ENCODE measurements around the gene CPA3. TPM values are rescaled to one million over a fixed set of nuclear protein-coding genes. Genes with fewer than 3 reads are reported as not detected.
A peak's percentile ranks its signal among the peaks of the same experiment; 100 is the strongest.

CPA3 gene
- total RNA-seq, 1 experiment from 2014 or later = not detected

DNA sequence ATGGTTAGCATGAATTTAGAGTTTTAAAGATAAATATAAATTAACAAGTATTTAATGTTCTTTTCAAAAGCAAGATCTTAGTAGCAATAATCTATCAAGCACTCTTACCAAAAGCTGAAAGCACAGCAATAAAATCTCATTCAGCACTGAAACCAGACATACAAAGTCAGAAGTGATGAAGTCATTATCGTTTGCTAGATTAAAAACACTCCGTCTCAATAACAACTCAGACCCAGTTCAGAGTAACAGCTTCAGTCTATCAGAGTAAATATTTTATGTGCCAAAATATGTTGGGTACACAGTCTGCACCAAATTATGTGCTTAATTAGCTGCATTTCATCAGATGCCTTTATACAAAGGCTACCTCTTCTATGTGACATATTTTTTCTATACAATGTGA is 41.6 kb downstream of the CPA3 start:
- Mint-ChIP-seq H3K36me3 (no peaks in the 10 kb centered on the region), H3K27me3 (ENCODE audit: low read depth) (no peaks in the 10 kb centered on the region), H3K4me3 (no peak overlapping the region), H3K4me1 (peaks cover 4% of the 10 kb centered on the region; the same call in 1 of the 2 replicates), H3K9me3 (no peaks in the 10 kb centered on the region), H3K27ac (no peak overlapping the region)
- ChIA-PET CTCF (interaction anchor here (1.4 kb wide), 1 partner anchor 37 kb away, joined by 3 read pairs; no protein-coding TSS in a partner anchor), POLR2A (no interaction called here)
- ATAC-seq = no peak
- no peak for TF ChIP-seq JAZF1 (CRISPR knock-in tag; IDR thresholded peaks at IDR 0.05)
- no peak for TF ChIP-seq GTF2I (CRISPR knock-in tag; conservative IDR thresholded peaks at IDR 0.05)
- TF ChIP-seq PRRX2 (CRISPR knock-in tag; IDR thresholded peaks at IDR 0.05) = no peak
- no peak for TF ChIP-seq ARID4B (CRISPR knock-in tag; IDR thresholded peaks at IDR 0.05; ENCODE audit: borderline replicate concordance)
- TF ChIP-seq ZNF138 (CRISPR knock-in tag; conservative IDR thresholded peaks at IDR 0.05) = no peak
- no peak for DNase-seq (ENCODE audit: low spot score)

DNA sequence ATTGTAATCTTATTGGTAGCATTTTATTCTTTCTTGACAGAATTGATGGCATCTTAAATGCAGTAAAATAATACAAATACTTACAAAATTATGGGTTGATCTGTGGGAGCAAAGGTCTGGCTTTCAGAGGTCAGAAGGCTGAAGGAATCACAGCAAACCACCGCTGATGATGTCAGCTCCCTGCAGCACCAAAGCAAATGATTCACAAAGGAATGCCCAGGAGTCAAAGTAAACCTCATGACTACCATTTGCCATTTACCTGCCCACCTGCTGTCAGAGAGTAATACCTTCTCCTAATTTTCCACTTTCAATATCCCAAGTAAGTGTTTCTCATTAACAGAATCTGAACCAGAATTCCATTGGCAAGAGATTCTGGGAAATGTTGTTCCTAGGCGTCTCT is 46.1 kb downstream of the CPA3 start:
- Mint-ChIP-seq H3K4me1 (peaks cover 5% of the 10 kb centered on the region; the same call in 1 of the 2 replicates), H3K27ac (no peak overlapping the region), H3K4me3 (no peak overlapping the region), H3K36me3 (no peaks in the 10 kb centered on the region), H3K27me3 (ENCODE audit: low read depth) (no peaks in the 10 kb centered on the region), H3K9me3 (no peaks in the 10 kb centered on the region)
- POLR2A ChIA-PET = no interaction called here
- DNase-seq (ENCODE audit: low spot score) (no peak), ATAC-seq (peak; percentile 53)
- CTCF ChIA-PET = no interaction called here
- TF ChIP-seq EMX1 (CRISPR knock-in tag; IDR thresholded peaks at IDR 0.05) = no peak
- no peak for TF ChIP-seq PREB (CRISPR knock-in tag; IDR thresholded peaks at IDR 0.05; ENCODE audit: borderline replicate concordance)
- no peak for TF ChIP-seq TEAD1 (CRISPR knock-in tag; IDR thresholded peaks at IDR 0.05)
- TF ChIP-seq, protein P1, sequence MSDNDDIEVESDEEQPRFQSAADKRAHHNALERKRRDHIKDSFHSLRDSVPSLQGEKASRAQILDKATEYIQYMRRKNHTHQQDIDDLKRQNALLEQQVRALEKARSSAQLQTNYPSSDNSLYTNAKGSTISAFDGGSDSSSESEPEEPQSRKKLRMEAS (CRISPR knock-in tag; IDR thresholded peaks at IDR 0.05) = no peak
- TF ChIP-seq ZNF512 (CRISPR knock-in tag; IDR thresholded peaks at IDR 0.05; ENCODE audit: borderline replicate concordance) = no peak
- TF ChIP-seq FOXP4 (CRISPR knock-in tag; IDR thresholded peaks at IDR 0.05) = no peak
- no peak for TF ChIP-seq RELA (CRISPR knock-in tag; IDR thresholded peaks at IDR 0.05; ENCODE audit: borderline replicate concordance)
- TF ChIP-seq, protein P2, sequence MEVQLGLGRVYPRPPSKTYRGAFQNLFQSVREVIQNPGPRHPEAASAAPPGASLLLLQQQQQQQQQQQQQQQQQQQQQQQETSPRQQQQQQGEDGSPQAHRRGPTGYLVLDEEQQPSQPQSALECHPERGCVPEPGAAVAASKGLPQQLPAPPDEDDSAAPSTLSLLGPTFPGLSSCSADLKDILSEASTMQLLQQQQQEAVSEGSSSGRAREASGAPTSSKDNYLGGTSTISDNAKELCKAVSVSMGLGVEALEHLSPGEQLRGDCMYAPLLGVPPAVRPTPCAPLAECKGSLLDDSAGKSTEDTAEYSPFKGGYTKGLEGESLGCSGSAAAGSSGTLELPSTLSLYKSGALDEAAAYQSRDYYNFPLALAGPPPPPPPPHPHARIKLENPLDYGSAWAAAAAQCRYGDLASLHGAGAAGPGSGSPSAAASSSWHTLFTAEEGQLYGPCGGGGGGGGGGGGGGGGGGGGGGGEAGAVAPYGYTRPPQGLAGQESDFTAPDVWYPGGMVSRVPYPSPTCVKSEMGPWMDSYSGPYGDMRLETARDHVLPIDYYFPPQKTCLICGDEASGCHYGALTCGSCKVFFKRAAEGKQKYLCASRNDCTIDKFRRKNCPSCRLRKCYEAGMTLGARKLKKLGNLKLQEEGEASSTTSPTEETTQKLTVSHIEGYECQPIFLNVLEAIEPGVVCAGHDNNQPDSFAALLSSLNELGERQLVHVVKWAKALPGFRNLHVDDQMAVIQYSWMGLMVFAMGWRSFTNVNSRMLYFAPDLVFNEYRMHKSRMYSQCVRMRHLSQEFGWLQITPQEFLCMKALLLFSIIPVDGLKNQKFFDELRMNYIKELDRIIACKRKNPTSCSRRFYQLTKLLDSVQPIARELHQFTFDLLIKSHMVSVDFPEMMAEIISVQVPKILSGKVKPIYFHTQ (CRISPR knock-in tag; IDR thresholded peaks at IDR 0.05) = no peak
- TF ChIP-seq, protein P3, sequence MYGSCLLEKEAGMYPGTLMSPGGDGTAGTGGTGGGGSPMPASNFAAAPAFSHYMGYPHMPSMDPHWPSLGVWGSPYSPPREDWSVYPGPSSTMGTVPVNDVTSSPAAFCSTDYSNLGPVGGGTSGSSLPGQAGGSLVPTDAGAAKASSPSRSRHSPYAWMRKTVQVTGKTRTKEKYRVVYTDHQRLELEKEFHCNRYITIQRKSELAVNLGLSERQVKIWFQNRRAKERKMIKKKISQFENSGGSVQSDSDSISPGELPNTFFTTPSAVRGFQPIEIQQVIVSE (CRISPR knock-in tag; IDR thresholded peaks at IDR 0.05; ENCODE audit: borderline replicate concordance) = no peak
- no peak for TF ChIP-seq ZMAT4 (CRISPR knock-in tag; IDR thresholded peaks at IDR 0.05)
- no peak for TF ChIP-seq ZNF219 (CRISPR knock-in tag; IDR thresholded peaks at IDR 0.05; ENCODE audit: borderline replicate concordance)
- no peak for TF ChIP-seq GTF2I (CRISPR knock-in tag; conservative IDR thresholded peaks at IDR 0.05)
- TF ChIP-seq FOXK1 (CRISPR knock-in tag; IDR thresholded peaks at IDR 0.05) = no peak
- TF ChIP-seq FOXP1 (CRISPR knock-in tag; IDR thresholded peaks at IDR 0.05; ENCODE audit: borderline replicate concordance) = no peak
- no peak for TF ChIP-seq MXD4 (CRISPR knock-in tag; IDR thresholded peaks at IDR 0.05; ENCODE audit: borderline replicate concordance)
- no peak for TF ChIP-seq SMAD4 (CRISPR knock-in tag; IDR thresholded peaks at IDR 0.05)
